Bronchial epithelial cell (primary cell): Measurements from ENCODE around the gene CHAD. TPM values are rescaled to one million over a fixed set of nuclear protein-coding genes. Genes with fewer than 3 reads are reported as not detected.
A peak's percentile ranks its signal among the peaks of the same experiment; 100 is the strongest.

ENCODE experiments used
- DNase-seq: peaks from one replicate; pipeline ENCODE4 v3.0.0-alpha.2; 2010; ENCODE audit warnings: low read depth
- FAIRE-seq: peaks from 2 replicates; lab custom pipeline; 2011; peaks lifted over from hg19 to GRCh38; lab: Jason Lieb, UNC
- H3K27me3 ChIP-seq: 2 replicates; pipeline ENCODE4 v1.5.1; 2011; ENCODE audit warnings: low read length; ENCODE audit not compliant: control insufficient read depth, insufficient read depth
- H3K36me3 ChIP-seq: 2 replicates; pipeline ENCODE4 v1.5.1; 2011; ENCODE audit warnings: low read length; ENCODE audit not compliant: control insufficient read depth, insufficient read depth
- H3K4me3 ChIP-seq: 2 replicates; pipeline ENCODE4 v1.5.1; 2011; ENCODE audit warnings: mild to moderate bottlenecking, low read depth, low read length, control low read depth
- CTCF ChIP-seq: IDR thresholded peaks from 2 replicates; pipeline ENCODE4 v1.5.1; 2011; ENCODE audit warnings: mild to moderate bottlenecking, moderate library complexity, low read length, control low read depth, inconsistent platforms; ENCODE audit not compliant: insufficient read depth, severe bottlenecking
- total RNA-seq: library from RNA; depleted of rRNA; stranded (reverse); fragments of >200 nt; gene quantifications from 2 replicates; pipeline ENCODE4 v1.2.1, GENCODE V29; 2014

The CHAD gene, protein sequence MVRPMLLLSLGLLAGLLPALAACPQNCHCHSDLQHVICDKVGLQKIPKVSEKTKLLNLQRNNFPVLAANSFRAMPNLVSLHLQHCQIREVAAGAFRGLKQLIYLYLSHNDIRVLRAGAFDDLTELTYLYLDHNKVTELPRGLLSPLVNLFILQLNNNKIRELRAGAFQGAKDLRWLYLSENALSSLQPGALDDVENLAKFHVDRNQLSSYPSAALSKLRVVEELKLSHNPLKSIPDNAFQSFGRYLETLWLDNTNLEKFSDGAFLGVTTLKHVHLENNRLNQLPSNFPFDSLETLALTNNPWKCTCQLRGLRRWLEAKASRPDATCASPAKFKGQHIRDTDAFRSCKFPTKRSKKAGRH
- total RNA-seq = not detected in 2 replicates

GRCh38 chr17:50468304-50469207, at the start of gene CHAD:
Gene CHAD, minus strand, starts transcription at chr17:50468880. Its CDS starts 67 bp downstream, at chr17:50468813.
- no peak within 1 kb of the TSS for H3K4me3 ChIP-seq
- H3K36me3 ChIP-seq = peaks cover 2% of the 10 kb centered on the region
- peaks cover 8% of the 10 kb centered on the region for H3K27me3 ChIP-seq
- FAIRE-seq = no peak
- no peak for TF ChIP-seq CTCF
- no peak for DNase-seq

DNA sequence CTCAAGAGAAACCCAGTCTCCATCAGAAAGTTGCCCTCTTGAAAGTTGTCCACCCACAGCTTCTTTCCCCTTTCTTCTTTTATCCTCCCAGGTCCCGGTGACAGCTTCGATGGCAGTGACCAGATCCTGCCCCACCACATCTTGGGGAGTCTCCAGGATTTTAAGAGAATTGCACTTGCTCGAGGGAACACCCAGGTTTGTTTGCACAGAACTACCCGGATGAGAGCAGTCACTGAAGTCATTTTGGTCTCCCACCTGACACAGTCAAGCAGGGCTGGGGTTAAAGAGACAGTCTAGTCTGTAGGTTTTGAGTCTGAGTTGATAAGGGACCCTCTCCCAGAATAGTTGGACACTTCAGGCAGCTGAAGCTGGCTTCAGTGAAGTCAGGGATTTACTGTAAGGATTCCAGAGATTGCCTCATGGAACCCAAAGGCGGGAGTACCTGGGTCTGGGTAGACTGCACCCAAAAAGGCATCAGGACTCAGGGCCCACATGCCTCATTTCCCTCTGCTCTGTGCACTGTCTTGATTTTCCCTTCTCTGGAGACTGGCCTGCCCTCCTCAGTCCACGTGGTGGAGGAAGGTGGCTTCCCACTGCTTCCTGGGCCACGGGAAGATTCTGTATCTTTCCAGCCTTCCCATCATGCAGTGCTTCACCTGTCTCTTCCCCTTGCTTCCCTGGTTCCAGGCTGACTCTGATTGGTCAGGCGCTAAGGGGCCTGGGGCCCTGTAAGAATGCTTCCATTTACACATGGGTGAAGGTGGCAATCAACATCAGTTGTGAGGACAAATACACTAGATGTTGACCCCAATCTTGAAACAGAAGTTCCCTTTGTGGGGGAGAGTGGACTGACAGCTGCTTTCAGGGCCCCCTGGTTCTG, 49.1 kb upstream of the CHAD start:
- H3K36me3 ChIP-seq = no peaks in the 10 kb centered on the region
- FAIRE-seq (no peak), DNase-seq (no peak)
- TF ChIP-seq CTCF = no peak
- no peaks in the 10 kb centered on the region for H3K27me3 ChIP-seq
- no peak overlapping the region for H3K4me3 ChIP-seq

DNA sequence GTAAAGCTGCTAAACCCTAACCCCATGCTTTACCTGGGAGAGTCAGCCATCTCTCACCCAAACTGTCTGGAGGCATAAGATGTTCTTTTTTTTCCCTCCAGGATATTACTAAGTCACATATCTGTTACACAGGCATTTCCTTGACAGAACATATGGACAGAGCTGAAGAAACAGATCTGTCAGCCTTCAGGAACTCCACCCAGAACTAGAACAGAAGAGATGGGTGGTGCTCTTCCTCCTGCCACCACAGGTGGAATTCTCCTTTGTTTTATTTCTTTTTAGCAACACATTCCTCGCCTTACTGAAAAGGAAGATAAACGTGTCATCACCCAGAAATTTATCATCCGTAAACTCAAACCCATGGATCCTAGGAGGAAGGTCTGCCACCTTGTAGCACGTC, 48.3 kb upstream of the CHAD start:
- peak; percentile 79 for DNase-seq
- FAIRE-seq = no peak
- no peak overlapping the region for H3K4me3 ChIP-seq
- TF ChIP-seq CTCF = no peak
- no peaks in the 10 kb centered on the region for H3K36me3 ChIP-seq
- H3K27me3 ChIP-seq = no peaks in the 10 kb centered on the region

GRCh38 chr17:50514936-50515702, 46.4 kb upstream of the CHAD start:
- H3K36me3 ChIP-seq = no peaks in the 10 kb centered on the region
- H3K27me3 ChIP-seq = no peaks in the 10 kb centered on the region
- FAIRE-seq (no peak), DNase-seq (peak; percentile 45)
- no peak for TF ChIP-seq CTCF
- no peak overlapping the region for H3K4me3 ChIP-seq

DNA sequence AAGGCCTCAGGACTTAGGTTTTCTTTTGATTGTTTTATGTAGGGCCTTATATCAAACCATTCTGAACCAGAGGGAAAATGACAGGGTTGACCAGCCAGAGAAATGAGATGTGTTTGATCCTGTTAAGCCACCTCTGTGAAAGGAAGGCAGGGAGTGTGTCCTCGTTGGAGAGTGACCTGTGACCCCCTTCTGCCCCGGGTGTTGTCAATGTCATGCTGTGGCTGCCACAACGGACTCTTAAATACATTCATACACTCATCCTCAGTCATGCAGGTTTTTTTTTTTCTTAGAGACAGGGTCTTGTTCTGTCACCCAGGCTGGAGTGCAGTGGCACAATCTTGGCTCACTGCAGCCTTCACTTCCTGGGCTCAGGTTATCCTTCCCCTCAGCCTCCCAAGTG, 45.7 kb upstream of the CHAD start:
- TF ChIP-seq CTCF = no peak
- Histone ChIP-seq H3K36me3 (no peaks in the 10 kb centered on the region), H3K4me3 (no peak overlapping the region), H3K27me3 (no peaks in the 10 kb centered on the region)
- DNase-seq = no peak
- no peak for FAIRE-seq
